IPS DF 4.7 (cell line): ENCODE results near the gene KIRREL2.
A peak's percentile ranks its signal among the peaks of the same experiment; 100 is the strongest.
"Not testable (repeated sequence)": the region's sequence is repeated elsewhere in the genome, so short reads cannot be mapped to it uniquely, and the experiment has no call there.

Experiments used
- DNase-seq: peaks from one replicate; pipeline ENCODE4 v3.0.0-alpha.2; 2013; ENCODE audit warnings: low spot score; ENCODE audit errors: extremely low read depth

KIRREL2 gene

DNA sequence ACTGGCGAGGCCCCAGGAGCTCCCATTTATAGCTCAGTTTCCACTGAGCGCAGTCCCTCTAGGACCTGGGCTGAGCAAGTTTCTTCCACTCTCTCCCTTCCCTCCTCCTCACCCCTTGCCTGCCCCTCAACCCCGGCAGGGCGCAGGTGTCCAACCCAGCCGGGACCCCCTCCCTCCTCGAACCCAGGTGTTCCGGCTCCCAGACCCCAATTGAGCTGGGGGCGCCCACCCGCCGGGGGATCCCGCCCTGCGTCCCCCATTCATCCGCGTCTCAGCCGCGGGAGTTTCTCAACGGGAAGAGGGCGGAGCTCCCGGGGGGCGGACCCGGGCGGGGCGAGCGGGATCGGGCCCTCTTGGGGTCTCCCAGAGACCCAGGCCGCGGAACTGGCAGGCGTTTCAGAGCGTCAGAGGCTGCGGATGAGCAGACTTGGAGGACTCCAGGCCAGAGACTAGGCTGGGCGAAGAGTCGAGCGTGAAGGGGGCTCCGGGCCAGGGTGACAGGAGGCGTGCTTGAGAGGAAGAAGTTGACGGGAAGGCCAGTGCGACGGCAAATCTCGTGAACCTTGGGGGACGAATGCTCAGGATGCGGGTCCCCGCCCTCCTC is at the start of gene KIRREL2:
TSS of gene KIRREL2 (plus strand) at position 366 of the 604 bp plus-strand sequence. CDS start at position 575, 209 bp downstream.
- no peak for DNase-seq

DNA sequence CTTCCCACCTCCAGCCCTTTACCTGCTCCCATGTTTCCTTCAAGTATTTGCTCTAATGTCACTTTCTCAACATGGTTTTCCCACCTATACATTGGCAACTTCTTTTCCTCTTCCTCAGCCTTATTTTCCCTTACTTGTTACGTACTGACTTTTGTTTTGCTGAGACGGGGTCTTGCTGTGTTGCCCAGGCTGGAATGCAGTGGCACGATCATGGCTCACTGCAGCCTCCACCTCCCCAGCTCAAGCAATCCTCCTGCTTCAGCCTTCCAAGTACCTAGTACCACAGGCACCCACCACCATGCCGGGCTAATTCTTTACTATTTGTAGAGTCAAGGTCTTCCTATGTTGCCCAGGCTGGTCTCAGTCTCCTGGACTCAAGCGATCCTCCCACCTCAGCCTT is 49.1 kb upstream of the KIRREL2 start:
- DNase-seq, result no peak

DNA sequence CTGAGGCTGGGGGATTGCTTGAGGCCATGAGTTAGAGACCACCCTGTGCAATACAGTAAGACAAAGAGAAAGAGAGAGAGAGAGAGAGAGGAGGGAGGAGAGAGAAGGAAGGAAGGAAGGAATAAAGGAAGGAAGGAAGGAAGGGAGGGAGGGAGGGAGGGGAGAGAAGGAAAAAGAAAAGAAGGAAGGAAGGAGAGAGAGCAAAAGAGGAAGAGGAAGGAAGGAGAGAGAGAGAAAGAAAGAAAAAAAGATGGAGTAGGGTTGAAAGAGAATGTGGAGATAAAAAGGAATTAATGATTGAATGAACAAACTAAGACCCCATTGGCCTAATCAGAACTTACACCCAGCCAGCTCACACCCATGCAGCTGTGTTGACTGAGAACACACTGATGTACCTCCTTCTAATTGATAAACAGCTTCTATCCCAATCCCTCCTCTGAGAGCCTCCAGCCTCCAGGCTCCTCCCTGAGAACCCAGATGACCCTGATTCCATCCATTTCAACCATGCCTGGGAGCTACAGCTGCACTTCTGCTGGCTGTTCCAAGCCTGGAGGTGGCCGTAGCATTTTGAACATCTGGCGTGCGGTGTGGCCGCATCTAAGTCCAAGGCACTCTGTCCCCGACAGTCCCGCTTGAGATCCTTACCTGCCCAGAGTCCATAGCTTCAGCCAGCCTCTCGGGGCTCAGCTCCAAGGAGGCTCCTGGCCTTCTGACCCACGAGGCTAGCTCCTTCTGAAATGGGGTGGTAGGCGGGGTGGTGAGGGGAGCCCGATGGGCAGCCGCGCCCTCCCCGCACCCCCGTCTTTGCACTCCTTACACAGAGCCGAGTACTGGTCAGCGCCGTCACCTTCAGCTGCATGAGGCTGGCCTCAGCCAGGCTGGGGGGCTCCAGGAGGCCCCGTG is 45.1 kb upstream of the KIRREL2 start:
- no peak for DNase-seq

DNA sequence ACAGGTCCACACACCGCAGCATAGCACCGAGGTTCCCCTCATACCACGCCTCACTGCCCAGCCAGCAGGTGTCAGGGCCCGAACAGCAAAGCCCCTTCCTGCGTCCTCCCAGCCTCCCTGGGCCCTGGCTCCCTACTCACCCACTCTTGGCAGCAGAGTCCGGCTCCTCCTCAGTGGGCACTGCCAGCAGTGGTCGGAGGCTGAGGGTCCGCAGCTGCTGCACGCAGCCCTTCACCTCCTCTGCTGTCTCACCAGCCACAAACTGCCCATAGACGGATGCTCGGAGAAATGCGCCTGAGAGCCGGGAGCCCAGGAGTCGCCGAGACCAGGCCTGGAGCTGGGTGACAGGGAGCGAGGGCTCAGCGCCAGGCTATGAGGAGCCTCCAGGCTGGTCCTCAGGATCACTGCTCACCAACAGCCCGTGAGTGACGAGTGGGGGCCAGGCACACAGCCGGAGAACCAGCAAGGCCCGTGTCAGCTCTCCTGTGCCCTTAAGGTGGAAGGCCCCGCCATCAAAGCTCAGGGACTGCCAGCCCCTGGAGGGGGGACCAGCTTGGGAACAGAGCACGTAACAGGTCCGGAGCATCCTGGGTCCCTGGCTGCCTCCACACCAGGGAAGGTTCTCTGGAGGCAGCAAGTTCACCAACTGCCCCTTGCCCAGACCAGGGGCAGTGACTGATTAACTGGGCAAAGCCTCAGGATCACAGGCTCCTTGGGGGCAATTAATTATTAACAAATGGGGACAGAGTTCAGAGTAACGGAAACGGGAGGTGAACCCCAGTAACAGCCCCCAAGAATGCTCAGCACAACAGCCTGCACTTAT is 44.3 kb upstream of the KIRREL2 start, which contains the start of gene PRODH2:
TSS of gene PRODH2 (minus strand) at position 626 of the 823 bp plus-strand sequence. CDS start at position 586, 40 bp downstream.
- DNase-seq, result no peak

DNA sequence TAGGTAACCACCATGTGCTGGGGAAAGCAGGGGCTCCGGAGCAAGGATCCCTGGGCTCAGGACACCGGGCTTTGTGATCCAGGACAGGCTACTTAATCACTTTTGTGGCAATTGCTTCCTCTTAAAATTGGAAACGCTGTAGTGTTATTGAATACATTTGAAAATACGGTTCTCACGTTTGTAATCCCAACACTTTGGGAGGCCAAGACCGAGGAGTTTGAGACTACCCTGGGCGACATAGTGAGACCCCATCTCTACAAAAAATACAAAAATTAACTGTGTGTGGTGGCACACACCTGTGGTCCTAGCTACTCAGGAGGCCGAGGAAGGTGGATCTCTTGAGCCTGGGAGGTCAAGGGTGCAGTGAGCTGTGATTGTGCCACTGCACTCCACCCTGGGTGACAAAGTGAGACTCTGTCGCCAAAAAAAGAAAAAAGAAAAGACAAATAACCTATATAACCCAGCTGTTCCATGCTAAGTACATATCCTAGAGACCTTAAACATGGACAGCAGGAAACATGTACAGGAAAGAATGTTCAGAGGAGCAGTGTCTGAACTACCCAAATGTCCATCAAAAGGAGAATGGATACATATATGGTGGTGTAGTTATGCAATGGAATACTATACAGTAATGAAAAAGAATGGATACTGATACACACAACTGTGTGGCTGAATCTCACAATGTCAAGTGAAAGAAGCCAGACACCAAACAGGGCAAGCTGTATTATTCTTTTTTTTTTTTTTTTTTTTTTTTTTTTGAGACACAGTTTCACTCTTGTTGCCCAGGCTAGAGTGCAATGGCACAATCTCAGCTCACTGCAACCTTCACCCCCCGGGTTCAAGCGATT is 43.4 kb upstream of the KIRREL2 start:
- no peak for DNase-seq

DNA sequence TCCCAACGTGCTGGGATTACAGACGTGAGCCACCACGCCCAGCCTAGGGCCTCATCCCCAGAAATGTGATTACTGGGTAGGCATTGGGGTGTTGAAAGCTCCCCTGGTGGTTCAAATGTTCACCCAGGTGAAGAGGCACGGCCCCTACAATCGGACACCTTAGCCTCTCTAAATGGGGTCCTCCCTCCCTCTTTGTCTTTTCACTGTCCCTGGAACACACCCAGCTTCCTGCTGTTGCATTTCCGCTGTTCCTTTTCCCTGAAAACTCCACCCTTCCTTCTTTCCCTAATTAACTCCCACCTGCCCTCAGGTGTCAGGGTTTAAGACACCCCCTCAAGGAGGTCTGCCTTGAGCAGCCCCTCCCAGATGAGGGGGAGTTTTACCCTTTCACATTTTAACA is 40.4 kb upstream of the KIRREL2 start:
- DNase-seq, result no peak

DNA sequence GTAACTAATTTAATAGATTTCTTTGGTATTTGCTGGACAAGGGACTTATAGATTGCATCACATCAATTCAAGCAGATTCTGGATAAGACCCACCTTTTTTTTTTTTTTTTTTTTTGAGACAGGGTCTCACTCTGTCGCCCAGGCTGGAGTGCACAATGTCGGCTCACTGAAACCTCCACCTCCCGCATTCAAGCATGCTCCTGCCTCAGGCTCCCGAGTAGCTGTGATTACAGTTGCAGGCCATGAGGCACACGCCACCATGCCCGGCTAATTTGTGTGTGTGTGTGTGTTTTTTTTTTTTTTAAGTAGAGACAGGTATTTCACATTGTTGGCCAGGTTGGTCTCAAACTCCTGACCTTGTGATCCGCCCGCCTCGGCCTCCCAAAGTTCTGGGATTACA is 39.9 kb upstream of the KIRREL2 start:
- no peak for DNase-seq

DNA sequence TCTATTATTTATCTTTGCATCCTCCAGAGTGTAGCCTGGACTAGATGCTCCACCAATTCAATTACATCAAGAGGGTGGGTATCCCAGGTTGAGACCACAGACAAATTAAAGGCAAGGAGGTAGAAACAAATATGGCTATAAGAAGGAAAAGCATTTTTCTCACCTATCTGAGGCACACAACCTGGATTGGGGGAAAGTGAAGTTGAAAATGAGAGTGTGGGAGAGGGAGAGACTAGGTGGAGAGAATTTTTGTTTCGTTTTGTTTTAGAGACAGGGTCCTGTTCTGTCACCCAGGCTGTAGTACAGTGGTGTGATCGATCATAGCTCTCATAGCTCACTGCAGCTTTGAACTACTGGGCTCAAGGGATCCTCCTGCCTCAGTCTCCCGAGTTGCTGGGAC is 38.3 kb upstream of the KIRREL2 start:
- DNase-seq, result no peak

DNA sequence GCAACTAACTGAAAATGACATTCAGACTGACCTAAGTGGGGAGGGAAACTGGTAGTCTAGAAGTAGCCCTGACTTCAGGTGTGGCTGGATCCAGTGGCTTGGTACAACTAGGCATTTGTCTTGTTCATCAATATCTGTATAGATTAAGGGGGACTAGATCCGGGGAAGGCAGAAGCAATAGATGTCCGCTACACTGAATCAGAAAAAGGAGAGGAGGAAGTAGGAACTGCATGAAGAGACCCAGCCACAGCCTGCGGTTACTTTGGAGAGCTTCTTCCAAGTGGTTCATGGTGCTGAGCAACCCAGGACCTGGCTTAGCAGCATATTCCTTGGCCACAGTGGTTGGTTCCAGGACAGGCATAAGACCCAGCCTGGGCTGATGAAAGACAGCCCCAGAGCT is 34.1 kb upstream of the KIRREL2 start:
- no peak for DNase-seq

DNA sequence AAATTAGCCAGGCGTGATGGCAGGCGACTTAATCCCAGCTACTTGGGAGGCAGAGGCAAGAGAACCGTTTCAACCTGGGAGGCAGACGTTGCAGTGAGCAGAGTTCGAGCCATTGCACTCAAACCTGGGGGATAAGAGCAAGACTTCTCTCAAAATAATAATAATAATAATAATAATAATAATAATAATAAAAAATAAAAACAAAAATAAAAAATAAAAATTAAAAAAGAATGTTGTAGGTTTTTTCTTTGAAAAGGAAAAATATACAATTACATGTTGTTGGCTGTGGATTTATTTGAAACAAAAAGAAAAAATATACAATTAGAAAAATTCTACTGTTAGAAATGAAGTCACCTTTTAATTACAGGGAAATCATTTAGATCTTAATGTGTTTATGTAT is 32.6 kb upstream of the KIRREL2 start:
- no peak for DNase-seq

DNA sequence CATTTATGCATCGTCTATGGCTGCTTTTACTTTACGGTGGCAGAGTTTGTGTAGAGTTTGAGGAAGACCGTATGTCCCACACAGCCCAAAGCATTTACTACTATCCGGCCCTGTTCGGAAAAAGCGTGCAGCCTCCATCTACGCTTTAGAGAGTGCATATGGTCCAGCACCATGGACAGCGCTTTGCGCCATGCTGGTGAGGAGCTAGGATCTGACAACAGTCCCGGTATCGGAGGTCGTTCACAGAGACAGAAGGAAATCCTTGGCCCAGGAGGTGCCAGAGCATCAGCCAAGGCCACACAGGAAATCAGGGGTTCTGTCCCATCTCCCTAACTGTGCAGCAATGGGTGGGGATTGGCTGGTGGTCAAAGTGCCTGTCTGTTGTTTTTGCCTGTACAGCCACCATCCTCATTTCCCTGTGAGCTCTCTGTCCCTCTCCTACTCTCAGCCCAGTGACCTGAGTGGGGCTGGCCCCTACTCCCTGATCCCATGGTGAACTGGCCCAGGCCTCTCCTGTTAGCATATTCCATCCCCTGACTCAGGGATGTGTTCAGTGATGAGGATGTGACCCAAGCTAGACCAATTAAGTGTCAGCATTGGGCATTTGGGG is 27.9 kb upstream of the KIRREL2 start:
- peak; percentile 46 for DNase-seq

DNA sequence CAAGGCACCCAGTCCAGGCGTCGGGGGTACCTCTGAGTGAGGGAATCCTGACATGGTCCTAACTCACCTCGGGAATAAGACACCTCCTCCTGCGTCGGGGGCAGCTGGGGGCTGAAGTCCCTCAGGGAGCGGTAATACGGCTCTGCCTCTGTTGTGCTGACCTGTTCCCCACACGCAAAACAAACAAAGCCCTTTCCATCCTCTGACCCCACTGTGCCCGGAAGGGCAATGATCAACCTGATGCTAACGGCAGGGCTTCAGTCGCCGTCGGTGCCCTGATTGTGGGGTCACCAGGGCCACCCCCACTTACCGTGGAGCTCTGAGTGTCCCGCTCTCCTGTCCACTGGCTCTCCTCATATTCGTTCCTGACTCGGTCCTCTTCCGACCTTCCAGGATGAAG is 25.7 kb upstream of the KIRREL2 start:
- DNase-seq, result no peak

DNA sequence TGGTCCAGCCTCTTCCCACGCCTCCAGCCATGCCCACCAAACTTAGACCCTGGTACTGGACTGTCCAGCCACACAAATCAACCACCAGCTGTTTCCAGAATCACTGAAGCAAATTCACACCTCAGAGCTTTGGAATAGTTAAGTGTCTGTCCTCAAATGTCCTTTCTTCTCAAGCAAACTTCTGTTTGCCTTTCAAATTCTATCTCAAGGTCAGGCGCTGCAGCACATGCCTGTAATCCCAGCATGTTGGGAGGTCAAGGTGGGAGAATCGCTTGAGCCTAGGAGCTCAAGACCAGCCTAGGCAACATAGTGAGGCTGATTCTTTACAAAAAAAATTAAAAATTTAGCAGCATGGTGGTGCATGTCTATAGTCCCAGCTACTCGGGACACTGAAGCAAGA is 24.7 kb upstream of the KIRREL2 start:
- DNase-seq, result no peak

DNA sequence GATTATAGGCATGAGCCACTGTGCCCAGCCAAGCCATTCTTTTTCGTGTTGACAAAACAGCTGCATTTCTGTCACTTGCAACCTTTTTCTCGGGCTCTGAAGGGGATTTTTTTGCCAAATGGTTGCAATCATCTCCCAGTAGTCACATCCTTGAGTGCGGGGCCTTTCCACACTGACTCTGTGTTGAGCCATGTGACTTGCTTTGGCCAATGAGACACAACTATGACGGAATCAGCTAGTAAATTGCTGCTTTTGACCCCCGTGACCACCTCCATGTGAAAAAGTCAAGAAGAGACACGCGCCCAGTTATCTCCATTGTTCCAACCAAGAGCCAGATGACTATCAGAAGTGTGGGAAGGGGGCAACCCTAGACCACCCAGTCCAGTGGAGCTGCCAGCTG is 22.7 kb upstream of the KIRREL2 start:
- no peak for DNase-seq

DNA sequence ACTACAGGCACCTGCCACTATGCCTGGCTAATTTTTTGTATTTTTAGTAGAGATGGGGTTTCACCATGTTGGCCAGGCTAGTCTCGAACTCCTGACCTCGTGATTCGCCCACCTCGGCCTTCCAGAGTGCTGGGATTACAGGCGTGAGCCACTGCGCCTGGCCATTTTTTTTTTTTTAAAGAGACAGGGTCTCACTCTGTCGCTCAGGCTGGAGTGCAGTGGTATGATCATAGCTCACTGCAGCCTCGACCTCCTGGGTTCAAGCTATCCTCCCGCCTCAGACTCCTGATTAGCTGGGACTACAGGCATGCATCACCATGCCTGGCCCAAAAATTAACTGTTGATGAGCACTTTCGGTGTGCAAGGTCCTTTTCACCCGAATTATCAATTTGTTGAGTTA is 20.6 kb upstream of the KIRREL2 start:
- not testable (repeated sequence) for DNase-seq

DNA sequence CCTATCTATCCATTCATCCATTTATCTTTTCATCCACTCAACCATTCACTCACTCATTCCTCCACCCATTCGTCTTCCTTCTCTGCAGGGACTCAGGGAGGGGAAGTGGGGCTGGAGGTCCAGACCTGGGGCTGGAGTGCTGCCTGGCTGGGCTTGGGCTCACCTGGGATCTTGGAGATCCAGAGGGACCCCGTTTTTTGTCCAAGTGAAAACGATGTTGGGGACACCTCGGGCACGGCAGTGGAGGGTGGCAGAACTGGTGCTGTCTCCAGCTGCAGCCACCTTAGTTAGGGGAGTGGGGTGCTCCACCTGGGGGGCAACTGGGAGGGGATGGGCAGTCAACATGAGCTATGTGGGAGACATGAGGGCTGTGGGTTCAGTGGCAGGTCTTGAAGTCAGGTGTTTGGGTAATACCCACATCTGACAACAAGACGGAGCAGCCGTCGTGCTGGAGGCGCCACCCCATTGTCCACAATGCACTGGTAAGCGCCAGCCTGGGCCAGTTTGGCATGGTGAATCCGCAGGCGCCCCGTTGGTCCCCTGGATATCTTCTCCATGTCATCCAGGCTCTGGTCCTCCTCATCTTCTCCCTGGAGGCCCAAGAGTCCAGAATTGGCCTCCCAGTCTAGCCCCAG is 14.6 kb upstream of the KIRREL2 start:
- DNase-seq, result no peak

DNA sequence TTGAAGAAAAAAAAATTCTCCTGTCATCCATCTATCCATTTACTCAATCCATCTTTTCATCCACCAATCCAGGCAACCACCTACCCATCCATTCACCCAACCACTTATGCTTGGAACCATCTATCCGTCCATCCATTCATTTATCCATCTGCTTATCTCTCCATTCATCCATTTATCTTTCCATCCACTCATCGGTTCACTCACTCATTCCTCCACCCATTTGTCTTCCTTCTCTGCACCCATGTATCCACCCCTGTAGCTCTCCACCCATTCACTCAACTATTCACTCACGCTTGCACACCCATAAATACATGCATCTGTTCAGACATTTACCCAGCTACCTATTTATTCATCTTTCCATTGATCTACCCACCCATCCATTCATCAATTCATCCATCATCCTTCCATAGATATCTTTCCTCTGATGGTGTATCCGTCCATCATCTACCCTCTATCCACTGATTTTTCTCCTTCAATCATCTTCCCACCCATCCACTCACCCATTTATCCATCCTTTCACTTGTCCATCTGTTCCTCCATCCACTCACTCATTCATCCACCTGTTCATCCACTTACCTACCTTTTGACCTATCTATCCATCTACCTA is 13.9 kb upstream of the KIRREL2 start:
- no peak for DNase-seq

DNA sequence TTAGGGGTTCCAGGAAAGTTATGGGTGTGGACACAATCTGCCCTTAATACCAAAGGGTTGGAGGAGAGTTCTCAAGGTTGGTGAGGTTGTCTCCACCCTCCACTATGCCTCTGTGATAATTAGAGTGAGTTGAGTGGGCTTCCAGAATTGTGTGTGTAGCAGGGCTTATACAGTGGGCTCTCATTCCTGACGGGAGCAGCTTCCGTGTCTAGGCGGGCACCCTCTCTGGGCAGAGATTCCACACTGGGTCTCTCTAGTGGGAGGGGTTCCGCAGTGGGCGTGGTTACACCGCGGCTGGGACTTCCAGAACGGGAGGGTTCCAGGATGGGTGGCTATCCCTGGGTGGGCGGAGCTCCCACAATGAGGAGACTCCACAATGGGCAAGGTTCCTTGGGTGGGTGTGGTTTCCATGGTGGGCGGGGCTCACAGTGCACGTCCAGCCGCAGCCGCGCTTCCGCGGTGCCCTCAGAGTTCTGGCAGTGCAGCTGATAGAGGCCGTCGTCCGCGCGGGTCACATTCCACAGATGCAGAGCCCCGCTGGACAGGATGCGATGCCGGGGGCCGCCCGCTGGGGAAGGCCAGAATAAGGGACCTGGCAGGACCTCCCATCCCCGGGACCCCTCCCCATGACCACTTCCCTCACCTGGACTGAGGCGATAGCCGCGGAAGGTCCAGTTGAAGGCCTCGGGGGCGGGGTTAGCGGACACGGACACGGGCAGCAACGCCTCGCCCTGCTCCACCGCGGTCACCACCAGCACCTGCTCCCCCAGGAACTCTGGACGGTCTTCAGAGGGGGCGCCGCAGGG is 12.8 kb upstream of the KIRREL2 start:
- DNase-seq, result peak; percentile 64
